ENCODE results near the gene PNP.

Gene PNP

GRCh38 chr14:20460458-20461224, 8.6 kb upstream of the PNP start:
- Histone ChIP-seq H3K27me3 (ENCODE audit: insufficient read depth, low read length) (no peaks in the 10 kb centered on the region), H3K9ac (ENCODE audit: low read length) (peak overlapping the region; percentile 90), H2AFZ (ENCODE audit: low read length) (no peak overlapping the region), H3K36me3 (ENCODE audit: insufficient read depth, low read length) (peaks cover 44% of the 10 kb centered on the region), H3K4me3 (ENCODE audit: low read depth, low read length, poor library complexity, severe bottlenecking) (peak overlapping the region; percentile 90), H4K20me1 (ENCODE audit: insufficient read depth, low read length) (no peaks in the 10 kb centered on the region), H3K9me3 (ENCODE audit: low read length) (no peaks in the 10 kb centered on the region), H3K4me1 (ENCODE audit: insufficient read depth, low read length, severe bottlenecking) (peaks cover 32% of the 10 kb centered on the region), H3K4me2 (ENCODE audit: low read length) (peak overlapping the region; percentile 99), H3K27ac (ENCODE audit: low read depth, low read length, poor library complexity, severe bottlenecking) (peak overlapping the region; percentile 89), H3F3A (ENCODE audit: insufficient read depth, low read length) (no peaks in the 10 kb centered on the region), H3K79me2 (ENCODE audit: insufficient read depth, low read length) (peaks cover 8% of the 10 kb centered on the region), H3K9me2 (ENCODE audit: low read depth, low read length) (no peaks in the 10 kb centered on the region)
- TF ChIP-seq CTCF (IDR thresholded peaks at IDR 0.05; ENCODE audit: low read length) (no peak), EZH2 (IDR thresholded peaks at IDR 0.05; ENCODE audit: borderline replicate concordance, low read length) (no peak)

GRCh38 chr14:20461225-20462141, 7.7 kb upstream of the PNP start, which contains the start of gene PIP4P1:
Gene PIP4P1, minus strand, starts transcription at chr14:20461434. Its CDS starts 109 bp downstream, at chr14:20461325.
- H3K9ac ChIP-seq (ENCODE audit: low read length) = peak within 1 kb of the TSS; percentile 90
- peaks cover 24% of the 10 kb centered on the region for H3K4me1 ChIP-seq (ENCODE audit: insufficient read depth, low read length, severe bottlenecking)
- no peak within 1 kb of the TSS for H2AFZ ChIP-seq (ENCODE audit: low read length)
- no peaks in the 10 kb centered on the region for H3F3A ChIP-seq (ENCODE audit: insufficient read depth, low read length)
- H3K9me2 ChIP-seq (ENCODE audit: low read depth, low read length) = no peaks in the 10 kb centered on the region
- peak within 1 kb of the TSS; percentile 89 for H3K27ac ChIP-seq (ENCODE audit: low read depth, low read length, poor library complexity, severe bottlenecking)
- H3K27me3 ChIP-seq (ENCODE audit: insufficient read depth, low read length) = no peaks in the 10 kb centered on the region
- H3K4me3 ChIP-seq (ENCODE audit: low read depth, low read length, poor library complexity, severe bottlenecking) = peak within 1 kb of the TSS; percentile 90
- H3K4me2 ChIP-seq (ENCODE audit: low read length) = peak within 1 kb of the TSS; percentile 99
- no peaks in the 10 kb centered on the region for H4K20me1 ChIP-seq (ENCODE audit: insufficient read depth, low read length)
- no peaks in the 10 kb centered on the region for H3K9me3 ChIP-seq (ENCODE audit: low read length)
- no peaks in the 10 kb centered on the region for H3K79me2 ChIP-seq (ENCODE audit: insufficient read depth, low read length)
- peaks cover 38% of the 10 kb centered on the region for H3K36me3 ChIP-seq (ENCODE audit: insufficient read depth, low read length)
- TF ChIP-seq EZH2 (IDR thresholded peaks at IDR 0.05; ENCODE audit: borderline replicate concordance, low read length) (no peak), CTCF (IDR thresholded peaks at IDR 0.05; ENCODE audit: low read length) (no peak)

- Histone ChIP-seq H4K20me1 (ENCODE audit: insufficient read depth, low read length) (no peaks in the 10 kb centered on the region), H3K9me3 (ENCODE audit: low read length) (no peaks in the 10 kb centered on the region), H3K4me1 (ENCODE audit: insufficient read depth, low read length, severe bottlenecking) (peaks cover 26% of the 10 kb centered on the region), H3K79me2 (ENCODE audit: insufficient read depth, low read length) (peaks cover 22% of the 10 kb centered on the region), H3K4me2 (ENCODE audit: low read length) (peak overlapping the region; percentile 98), H3K9me2 (ENCODE audit: low read depth, low read length) (no peaks in the 10 kb centered on the region), H3K36me3 (ENCODE audit: insufficient read depth, low read length) (peaks cover 25% of the 10 kb centered on the region), H3K27me3 (ENCODE audit: insufficient read depth, low read length) (no peaks in the 10 kb centered on the region), H3K27ac (ENCODE audit: low read depth, low read length, poor library complexity, severe bottlenecking) (no peak overlapping the region), H2AFZ (ENCODE audit: low read length) (no peak overlapping the region), H3F3A (ENCODE audit: insufficient read depth, low read length) (no peaks in the 10 kb centered on the region), H3K4me3 (ENCODE audit: low read depth, low read length, poor library complexity, severe bottlenecking) (peak overlapping the region; percentile 98), H3K9ac (ENCODE audit: low read length) (peak overlapping the region; percentile 98; the same call in 1 of the 2 replicates)
- TF ChIP-seq EZH2 (IDR thresholded peaks at IDR 0.05; ENCODE audit: borderline replicate concordance, low read length) (no peak), CTCF (IDR thresholded peaks at IDR 0.05; ENCODE audit: low read length) (no peak)
Measured at GRCh38 chr14:20468764-20469241, 403 bp upstream of the PNP start.

All from OCI-LY1 (cell line).